GM21737 (cell line): ENCODE measurements around the gene SH2B2.
"Not testable (repeated sequence)": the region's sequence is repeated elsewhere in the genome, so short reads cannot be mapped to it uniquely, and the experiment has no call there.

ENCODE experiments used
- ATAC-seq: cut with Tn5 transposase; IDR thresholded peaks from one replicate; pipeline ENCODE4 v1.9.1; 2021; ENCODE audit warnings: mild to moderate bottlenecking, moderate library complexity; ENCODE audit not compliant: unreplicated experiment

Gene SH2B2

DNA sequence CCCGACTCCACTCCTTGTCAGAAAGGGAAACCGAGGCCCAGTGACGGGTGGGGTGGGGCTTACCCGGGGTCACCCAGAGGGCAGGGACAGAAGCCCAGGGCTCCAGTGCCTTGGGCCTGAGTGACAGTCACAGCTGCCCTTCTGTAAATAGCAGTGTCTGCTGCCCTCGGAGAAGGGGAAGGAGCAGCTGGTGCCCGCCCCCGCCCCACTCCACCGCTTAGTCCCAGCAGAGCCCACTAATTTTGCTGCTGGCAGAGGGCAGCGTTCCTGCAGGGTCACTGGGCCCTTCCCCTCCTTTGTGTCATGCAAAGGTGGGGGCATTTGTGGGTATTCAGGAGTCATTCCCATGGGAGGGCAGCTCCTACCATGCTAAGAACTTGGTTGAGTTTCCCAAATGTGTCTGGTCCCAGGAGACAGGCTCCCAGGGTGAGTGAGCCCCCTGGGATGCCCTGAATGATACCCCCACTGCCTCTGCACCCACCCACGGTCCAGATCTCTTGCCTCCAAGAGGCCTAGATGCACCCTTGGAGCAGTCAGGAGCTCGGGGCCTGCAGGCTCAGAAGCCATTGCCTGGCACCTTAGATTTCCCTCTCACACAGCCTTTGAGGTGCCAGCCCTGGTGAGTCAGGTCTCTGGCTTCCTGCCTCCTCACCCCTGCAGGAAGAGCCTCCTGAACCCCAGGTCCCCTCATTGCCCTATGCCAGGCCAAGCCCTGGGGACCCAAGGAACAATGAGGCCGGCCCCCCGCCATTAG, 17.2 kb downstream of the SH2B2 start:
- no peak for ATAC-seq

DNA sequence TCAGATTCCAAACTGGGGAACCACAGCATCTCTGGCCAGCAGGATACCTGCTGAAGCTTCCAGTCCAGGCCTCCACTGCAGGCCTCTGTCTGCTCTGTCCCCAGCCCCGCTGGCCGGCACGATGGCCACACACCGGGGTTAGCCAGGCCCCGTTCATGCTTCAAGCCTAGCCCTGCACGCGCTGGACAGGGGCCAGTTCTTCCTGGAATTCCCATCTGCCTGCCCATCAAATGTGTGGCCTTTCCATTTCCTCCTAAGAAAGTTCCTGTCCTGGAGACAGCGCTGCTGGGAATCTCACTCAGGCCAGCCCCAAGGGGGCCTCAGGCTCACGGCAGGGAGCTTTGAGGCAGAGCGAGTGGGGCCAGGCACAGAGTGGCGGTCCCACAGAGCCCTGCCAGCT, 18.0 kb downstream of the SH2B2 start:
- no peak for ATAC-seq

DNA sequence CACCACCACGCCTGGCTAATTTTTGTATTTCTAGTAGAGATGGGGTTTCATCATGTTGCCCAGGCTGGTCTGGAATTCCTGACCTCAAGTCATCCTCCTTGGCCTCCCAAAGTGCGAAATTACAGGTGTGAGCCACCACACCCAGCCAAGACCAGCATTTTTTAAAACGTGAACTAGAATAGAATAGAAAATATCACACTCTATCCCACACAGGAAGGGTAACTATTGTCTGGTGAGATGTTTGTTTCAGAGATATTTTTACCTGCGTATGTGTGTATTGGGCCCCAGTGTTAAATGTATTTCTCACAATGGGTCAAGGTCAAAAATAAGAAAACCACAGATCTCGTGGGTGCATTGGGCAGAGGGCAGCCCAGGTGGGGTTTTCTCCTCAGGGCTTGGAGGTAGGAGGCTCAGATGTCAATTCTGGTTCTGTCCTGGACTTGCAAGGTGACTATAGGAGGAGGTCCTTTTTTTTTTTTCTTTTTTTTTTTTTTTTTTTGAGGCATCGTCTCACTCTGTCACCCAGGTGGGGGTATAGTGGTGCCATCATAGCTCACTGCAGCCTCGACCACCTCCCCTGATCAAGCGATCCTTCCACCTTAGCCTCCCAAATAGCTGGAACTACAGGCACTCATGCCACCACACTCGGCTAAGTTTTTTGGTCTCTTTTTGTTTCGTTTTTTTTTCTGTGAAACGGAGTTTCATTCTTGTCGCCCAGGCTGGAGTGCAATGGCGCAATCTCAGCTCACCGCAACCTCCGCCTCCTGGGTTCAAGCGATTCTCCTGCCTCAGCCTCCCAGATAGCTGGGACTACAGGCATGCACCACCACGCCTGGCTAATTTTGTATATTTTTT, 19.0 kb downstream of the SH2B2 start:
- peak; percentile 40 for ATAC-seq

DNA sequence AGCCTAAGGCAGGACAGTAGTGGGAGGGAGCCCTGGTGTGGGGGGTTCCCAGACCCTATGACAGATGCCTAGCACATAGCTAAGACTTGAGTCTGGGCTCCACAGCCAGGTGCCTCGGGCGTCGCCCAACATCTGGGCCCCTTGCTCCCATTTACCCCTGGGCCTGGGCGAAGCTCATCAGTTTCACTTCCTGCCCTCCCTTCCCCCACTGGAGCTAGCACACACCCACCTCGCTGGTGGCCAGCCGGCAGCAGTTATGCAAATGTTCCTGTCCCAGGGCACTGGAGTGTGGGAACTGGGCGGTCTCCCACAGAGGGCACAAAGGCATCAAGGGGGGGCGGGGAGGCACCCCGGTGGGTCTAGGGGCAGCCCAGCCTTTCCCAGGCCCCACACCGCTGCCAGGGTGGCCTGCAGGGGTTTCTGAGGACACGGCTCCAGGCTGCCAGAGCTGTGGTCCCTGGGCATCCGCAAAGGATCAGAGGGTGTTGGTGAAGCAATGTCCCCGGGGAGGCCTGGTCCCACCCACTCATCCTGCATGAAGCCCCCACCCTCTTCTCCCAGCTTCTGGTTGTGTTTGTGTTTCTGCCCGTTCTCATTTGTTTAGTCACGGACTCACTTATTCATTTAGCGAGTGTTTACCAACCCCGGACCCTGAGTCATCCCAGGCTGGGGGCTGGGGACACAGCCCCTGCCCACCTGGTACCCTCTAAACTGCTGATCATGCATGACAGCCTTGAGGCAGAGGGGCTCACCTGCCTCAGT, 20.4 kb downstream of the SH2B2 start:
- ATAC-seq, result peak; percentile 79

DNA sequence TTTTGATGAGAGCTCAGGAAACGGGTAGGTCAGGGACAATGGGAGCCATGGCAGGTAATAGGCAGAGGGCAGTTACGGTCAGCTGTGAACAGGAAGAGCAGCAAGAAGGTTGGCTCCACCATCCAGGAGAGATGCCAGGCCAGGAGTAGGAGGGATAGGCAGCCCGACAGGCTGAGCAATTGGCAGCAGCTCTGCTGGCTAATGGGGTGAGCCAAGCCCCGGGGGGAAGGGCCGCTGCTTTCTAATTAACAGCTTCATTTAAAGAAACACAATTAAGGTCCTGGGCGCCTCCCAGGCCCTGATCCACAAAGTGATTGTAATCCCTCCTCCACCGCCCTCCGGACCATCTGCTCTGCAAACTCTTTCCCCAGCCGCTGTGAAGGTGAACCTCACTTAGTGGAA, 23.7 kb downstream of the SH2B2 start:
- no peak for ATAC-seq

DNA sequence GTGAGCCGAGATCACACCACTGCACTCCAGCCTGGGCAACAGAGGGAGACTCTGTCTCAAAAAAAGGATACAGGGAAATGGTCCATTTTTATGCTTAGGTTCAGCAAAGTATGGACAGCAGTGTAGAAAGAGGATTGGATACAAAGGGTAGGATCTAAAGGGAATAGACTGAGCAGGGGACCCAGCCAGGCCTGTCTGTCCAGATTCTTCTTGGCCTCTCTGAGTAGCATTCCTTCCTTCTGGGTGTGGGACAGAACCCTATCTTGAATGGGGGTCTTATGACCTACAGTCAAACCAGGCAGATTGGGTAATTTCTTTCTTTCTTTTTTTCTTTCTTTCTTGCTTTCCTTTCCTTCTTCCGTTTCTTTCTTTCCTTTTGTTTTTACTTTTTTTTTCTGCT, 25.6 kb downstream of the SH2B2 start:
- no peak for ATAC-seq

DNA sequence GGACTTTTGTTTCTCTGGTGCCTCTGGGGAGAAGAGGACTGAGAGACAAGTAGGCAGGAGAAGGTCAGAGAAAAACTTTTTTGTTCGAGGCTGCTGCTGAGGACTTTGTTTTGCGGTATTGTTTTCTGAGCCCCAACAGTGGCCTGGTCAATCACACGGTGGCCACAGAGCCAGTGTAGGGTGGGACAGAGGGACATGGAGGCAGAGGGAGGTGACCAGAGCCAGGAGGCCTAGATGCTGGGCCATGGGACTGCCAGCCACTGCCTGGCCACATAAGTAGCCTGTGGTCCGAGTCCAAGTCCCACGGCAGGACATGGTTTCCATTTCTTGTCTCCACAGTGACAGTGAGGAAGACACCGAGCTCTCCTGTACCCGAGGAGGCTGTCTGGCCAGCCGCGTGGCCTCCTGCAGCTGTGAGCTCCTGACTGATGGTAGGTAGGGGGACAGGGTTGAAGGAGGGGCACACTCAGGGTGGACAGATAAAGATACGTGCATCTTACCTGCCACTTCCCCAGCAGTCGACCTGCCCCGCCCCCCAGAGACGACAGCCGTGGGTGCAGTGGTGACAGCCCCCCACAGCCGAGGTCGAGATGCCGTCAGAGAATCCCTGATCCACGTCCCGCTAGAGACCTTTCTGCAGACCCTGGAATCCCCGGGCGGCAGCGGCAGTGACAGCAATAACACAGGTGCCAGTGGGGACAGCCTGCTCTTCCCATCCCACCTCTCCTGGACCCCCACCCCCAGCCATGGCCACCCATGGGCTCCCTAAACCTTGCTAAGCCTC, 27.5 kb downstream of the SH2B2 start:
- ATAC-seq, result no peak

DNA sequence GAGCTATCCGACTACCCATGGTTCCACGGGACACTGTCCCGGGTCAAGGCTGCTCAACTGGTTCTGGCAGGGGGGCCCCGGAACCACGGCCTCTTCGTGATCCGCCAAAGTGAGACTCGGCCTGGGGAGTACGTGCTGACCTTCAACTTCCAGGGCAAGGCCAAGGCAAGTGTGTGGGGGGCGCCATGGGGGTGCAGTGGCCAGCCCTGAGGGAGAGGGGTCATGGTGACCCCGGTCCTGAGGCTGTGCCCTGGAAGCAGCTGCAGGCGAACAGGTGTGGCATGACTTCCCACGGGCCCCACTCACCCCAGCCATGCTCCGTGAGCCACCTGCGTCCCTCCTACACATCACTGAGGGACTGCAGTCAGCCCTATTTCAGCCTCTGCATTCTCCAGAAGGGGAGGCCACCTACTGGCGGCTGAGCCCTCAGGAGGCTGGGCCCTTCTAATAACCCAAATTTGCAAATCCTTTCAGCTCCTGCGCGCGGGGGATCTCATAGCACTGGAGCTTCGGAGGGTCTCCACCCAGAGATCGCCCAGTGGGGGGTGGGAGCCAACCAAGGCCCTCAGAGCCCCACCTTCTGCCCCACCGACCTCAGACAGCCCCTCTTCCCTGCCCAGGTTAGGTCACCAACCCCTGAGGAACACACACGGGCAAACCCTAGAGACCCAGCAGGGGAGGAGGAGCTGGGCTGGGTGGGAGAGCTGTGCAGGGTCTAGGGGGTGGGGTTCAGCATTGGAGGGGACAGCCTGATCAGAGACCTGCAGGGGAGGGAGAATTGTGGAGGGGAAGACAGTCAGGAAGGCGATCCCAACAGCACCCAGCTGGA, 30.8 kb downstream of the SH2B2 start:
- ATAC-seq, result no peak

DNA sequence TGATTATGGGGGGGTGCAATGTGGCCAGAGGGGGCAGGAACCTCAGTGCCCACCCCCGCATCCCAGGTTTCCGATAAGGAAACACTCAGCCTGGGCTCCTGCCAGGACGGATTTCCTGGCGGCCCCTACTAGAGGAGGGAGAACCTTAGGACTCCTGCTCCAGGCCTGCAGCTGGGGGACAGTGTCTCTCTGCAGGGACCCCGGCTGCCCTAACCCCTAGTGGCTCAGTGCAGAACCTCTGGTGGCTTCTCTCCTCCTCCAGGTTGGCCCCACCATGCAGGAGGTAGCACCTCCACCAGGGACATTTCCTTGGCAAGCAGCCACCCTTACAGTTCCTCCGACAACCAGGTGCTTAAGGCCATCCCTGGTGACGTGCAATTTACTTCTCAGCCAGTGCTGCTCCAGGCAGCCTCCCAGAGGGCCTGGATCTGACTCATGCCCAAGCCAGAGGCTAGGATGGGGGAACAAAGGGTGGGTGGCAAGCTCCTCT, 31.9 kb downstream of the SH2B2 start:
- ATAC-seq, result no peak

DNA sequence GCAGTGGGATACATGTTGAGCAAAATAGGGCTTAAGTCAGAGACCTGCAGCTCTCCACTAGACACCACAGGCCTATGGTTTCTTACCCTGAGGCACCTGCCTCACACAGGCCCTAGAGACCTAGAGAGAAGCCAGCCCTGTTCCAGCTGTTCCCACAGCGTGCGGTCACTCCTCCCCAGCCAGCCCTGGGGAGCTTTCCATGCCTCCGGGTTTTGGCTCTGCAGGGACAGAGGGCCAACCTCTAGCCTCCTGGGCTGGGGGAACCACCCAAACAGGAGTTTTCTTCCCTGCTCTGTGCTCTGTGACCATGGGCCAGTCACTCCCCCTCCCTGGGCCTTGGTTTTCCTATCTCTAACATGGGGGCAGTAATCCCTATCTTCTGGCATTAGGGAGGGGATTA, 33.0 kb downstream of the SH2B2 start:
- ATAC-seq, result no peak

DNA sequence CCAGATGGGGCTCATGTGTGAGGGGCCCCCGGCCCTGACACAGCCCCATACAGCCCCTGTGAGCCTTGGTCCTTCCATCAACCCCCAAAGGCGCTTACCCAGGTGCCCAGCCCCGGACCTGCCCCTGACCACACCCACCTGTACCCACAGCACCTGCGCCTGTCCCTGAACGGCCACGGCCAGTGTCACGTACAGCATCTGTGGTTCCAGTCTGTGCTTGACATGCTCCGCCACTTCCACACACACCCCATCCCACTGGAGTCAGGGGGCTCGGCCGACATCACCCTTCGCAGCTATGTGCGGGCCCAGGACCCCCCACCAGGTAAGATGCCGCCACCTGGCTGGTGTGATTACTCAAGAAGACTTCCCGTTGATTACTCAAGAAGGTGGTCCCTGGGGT, 33.5 kb downstream of the SH2B2 start:
- no peak for ATAC-seq

DNA sequence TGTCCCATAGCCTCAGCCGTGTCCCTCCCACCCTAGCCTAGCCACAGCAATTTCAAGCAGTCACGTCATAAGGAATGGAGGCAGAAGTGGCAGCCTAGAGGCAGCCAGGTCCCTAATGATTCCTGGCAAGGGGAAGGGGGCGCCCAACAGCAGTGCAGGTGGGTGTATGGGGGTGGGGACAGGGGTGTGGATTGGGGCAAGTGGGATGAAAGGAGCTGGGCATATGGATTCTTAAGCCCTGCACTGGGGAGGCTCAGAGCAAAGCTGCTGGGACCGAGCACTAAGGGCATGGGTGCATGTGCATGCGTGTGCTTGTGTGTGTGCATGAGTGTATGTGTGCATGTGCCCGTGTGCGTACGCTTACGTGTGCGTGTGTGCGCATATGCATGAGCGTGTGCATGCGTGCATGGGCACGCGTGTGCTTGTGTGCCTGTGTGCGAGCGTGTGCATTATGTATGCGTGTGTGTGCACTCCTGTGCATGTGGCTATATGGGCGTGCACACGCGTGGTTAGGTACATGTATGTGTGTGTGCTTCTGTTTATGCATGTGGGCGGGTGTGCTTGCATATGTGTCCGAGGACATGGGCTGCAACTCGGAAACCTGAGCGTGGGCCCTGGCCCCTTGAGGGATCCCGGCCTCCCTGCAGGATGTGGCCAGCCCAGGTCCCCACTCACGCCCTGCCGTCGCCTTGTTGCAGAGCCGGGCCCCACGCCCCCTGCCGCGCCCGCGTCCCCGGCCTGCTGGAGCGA, 34.1 kb downstream of the SH2B2 start:
- ATAC-seq, result no peak

DNA sequence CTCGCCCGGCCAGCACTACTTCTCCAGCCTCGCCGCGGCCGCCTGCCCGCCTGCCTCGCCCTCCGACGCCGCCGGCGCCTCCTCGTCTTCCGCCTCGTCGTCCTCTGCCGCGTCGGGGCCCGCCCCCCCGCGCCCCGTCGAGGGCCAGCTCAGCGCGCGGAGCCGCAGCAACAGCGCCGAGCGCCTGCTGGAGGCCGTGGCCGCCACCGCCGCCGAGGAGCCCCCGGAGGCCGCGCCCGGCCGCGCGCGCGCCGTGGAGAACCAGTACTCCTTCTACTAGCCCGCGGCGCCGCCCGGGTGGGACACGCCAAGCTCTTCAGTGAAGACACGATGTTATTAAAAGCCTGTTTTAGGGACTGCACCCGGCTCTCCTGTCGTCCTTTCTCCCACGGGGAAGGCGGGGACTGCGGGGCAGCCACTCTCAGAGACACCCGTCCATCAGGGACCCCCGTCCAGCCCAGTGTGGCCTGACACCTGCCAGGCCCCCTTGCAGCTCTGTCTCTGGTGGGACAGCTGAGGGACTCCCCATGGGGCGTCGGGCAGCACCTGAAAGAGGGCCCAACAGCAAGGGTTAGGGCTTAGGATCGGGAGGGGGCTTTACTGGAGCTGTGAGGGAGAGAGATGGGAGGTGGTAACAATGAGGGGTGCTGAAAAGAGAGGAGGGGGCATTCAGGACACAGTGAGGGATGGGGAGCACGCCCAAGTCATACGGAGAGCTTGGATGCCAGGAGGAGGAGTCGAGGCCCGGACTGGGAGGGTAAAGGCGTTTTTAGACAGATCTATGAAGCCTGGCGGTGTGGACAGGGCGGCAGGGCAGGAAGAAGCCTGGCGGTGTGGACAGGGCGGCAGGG, 34.9 kb downstream of the SH2B2 start:
- ATAC-seq, result no peak

DNA sequence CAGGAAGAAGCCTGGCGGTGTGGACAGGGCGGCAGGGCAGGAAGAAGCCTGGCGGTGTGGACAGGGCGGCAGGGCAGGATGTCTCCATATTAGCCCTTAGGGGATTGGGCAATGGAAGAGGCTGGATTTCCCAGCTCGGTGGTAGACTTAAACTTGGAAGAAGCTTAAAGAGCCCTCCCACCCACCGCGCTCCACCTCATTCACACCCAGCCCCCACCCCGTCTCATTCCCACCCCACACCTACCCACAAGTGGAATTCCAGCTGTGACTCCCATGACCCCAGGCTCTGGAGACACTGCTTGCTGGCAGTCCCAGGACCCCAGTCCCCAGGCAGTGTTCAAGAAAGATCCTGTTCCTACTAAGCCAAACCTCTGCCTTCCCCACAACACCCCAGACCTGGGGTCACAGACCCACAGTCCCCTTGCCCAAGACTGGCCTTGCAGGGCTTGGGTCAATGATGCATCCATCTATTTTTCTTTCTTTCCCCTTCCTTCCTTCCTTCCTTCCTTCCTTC, 35.6 kb downstream of the SH2B2 start:
- ATAC-seq, result no peak

DNA sequence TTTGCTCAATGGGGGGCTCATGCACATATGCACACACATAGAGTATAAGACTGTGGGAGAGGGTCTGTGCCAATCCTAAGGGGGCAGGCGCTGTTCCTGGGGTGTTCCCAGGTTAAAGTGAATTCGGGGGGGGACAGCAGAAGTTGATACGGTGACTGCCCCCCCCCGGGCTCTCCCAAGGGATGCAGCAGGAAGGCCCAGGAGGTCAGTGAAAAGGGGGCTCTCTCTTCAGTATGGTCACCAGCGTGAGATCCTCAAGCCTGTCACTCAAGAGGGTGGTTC, 37.2 kb downstream of the SH2B2 start:
- no peak for ATAC-seq

DNA sequence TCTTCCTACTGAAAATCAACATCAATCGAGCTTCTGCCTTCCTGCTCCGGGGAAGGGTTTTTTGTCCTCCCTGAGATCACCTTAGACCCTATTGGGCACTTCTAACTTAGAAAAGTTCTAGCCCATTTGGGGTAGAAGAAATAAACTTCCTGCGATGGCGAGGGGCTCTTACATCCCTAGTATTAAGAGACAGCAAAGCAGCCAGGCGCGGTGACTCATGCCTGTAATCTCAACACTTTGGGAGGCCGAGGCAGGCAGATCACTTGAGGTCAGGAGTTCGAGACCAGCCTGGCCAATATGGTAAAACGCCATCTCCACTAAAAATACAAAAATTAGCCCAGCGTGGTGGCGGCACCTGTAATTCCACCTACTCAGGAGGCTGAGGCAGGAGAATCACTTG, 38.4 kb downstream of the SH2B2 start:
- ATAC-seq, result not testable (repeated sequence)

DNA sequence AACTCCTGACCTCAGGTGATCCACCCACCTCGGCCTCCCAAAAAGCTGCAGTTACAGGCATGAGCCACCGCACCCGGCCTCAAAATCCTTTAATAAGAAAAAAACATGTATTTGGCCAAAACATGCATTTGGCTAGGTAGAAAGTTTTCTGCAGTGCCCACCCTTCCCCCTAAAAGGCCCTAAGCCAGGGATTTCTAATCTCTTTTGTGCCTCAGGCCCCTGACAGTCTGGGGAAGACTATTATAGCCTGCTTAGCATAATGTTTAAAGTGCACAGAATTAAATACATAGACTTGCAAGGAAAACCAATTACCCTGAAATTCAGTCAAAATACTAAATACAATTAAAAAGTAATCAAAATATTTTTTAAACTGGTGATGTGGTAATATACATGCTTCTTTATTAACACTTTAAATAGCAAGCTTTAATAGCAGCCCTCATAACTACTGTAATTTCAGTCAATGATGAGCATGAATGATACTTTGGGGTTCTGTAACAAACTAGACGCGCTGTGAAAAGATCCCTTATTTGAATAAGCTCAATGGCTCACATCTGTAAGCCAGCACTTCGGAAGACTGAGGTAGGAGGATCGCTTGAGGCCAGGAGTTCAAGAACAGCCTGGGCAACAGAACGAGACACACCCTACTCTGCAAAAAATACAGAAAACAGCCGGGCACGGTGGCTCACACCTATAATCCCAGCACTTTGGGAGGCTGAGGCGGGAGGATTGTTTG, 39.7 kb downstream of the SH2B2 start:
- ATAC-seq, result no peak
